HL-60 (cell line): ENCODE data around the gene TGFBR3.
"Not testable (repeated sequence)": the region's sequence is repeated elsewhere in the genome, so short reads cannot be mapped to it uniquely, and the experiment has no call there.

ENCODE experiments used
- DNase-seq, 2 experiments: peaks; one replicate each; pipeline ENCODE4 v3.0.0-alpha.2; 2010 to 2020; ENCODE audit warnings: low read depth in 1 of 2, low spot score in 1 of 2
- H3K27ac ChIP-seq: fragments of 250-450 bp; sonication (Bioruptor Pico); replicated peaks from 2 replicates; pipeline ENCODE4 v1.5.1; 2020; ENCODE audit warnings: mild to moderate bottlenecking, moderate library complexity
- H3K27me3 ChIP-seq: fragments of 250-450 bp; sonication (Bioruptor Pico); 2 replicates; pipeline ENCODE4 v1.5.1; 2021; ENCODE audit warnings: mild to moderate bottlenecking, moderate library complexity; ENCODE audit not compliant: insufficient read depth, poor library complexity, severe bottlenecking
- H3K4me3 ChIP-seq: replicated peaks from 2 replicates; pipeline ENCODE4 v1.5.1; 2011; ENCODE audit warnings: mild to moderate bottlenecking, control low read depth, low read length; ENCODE audit not compliant: insufficient read depth
- GABPA ChIP-seq: IDR thresholded peaks from 2 replicates; pipeline ENCODE4 v1.6.1; 2012; ENCODE audit warnings: low read depth
- POLR2AphosphoS5 ChIP-seq: IDR thresholded peaks from 2 replicates; pipeline ENCODE4 v1.6.1; 2012; ENCODE audit warnings: low read depth
- SPI1 ChIP-seq: IDR thresholded peaks from 2 replicates; pipeline ENCODE4 v1.6.1; 2012; ENCODE audit warnings: low read depth, mild to moderate bottlenecking, borderline replicate concordance
- TF ChIP-seq, protein P1 (sequence below): IDR thresholded peaks from 2 replicates; pipeline ENCODE4 v1.6.1; 2012; ENCODE audit warnings: low read depth; ENCODE audit not compliant: insufficient replicate concordance
- TF ChIP-seq, protein P2 (sequence below): IDR thresholded peaks from one replicate; pipeline ENCODE4 v1.5.1; 2011; ENCODE audit warnings: low read length, control low read depth, inconsistent platforms; ENCODE audit not compliant: insufficient read depth

TGFBR3 gene

DNA sequence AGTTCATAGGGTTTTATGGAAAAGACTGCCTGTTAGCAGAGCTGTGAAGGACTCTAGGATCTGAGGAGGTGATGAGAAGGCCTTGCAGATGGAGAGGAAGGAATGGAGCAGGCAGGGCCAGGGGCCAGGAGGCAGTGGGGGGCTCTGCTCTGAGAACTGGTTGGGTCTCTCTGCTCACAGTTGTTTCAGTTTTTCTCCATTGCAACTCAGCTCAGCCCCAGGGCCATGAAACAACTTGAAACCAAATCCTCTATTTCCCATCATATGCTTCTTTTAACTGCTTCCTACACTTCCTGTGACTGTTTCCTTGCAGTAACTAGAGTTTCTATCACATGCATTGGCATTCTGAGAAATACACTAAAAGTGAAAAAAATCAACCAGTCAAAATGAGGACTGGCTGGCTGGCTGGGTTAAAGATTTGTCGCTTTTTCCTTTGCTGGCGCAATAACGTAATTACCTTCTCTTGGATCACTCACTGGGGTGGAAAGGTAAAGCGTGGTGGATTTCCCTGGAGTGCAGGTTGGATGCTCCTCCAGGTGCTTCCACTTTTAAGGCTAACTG lies 213.3 kb downstream of the TGFBR3 start:
- TF ChIP-seq, protein P1, sequence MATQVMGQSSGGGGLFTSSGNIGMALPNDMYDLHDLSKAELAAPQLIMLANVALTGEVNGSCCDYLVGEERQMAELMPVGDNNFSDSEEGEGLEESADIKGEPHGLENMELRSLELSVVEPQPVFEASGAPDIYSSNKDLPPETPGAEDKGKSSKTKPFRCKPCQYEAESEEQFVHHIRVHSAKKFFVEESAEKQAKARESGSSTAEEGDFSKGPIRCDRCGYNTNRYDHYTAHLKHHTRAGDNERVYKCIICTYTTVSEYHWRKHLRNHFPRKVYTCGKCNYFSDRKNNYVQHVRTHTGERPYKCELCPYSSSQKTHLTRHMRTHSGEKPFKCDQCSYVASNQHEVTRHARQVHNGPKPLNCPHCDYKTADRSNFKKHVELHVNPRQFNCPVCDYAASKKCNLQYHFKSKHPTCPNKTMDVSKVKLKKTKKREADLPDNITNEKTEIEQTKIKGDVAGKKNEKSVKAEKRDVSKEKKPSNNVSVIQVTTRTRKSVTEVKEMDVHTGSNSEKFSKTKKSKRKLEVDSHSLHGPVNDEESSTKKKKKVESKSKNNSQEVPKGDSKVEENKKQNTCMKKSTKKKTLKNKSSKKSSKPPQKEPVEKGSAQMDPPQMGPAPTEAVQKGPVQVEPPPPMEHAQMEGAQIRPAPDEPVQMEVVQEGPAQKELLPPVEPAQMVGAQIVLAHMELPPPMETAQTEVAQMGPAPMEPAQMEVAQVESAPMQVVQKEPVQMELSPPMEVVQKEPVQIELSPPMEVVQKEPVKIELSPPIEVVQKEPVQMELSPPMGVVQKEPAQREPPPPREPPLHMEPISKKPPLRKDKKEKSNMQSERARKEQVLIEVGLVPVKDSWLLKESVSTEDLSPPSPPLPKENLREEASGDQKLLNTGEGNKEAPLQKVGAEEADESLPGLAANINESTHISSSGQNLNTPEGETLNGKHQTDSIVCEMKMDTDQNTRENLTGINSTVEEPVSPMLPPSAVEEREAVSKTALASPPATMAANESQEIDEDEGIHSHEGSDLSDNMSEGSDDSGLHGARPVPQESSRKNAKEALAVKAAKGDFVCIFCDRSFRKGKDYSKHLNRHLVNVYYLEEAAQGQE, result no peak
- TF ChIP-seq POLR2AphosphoS5 (no peak), SPI1 (no peak), GABPA (no peak)
- TF ChIP-seq, protein P2, sequence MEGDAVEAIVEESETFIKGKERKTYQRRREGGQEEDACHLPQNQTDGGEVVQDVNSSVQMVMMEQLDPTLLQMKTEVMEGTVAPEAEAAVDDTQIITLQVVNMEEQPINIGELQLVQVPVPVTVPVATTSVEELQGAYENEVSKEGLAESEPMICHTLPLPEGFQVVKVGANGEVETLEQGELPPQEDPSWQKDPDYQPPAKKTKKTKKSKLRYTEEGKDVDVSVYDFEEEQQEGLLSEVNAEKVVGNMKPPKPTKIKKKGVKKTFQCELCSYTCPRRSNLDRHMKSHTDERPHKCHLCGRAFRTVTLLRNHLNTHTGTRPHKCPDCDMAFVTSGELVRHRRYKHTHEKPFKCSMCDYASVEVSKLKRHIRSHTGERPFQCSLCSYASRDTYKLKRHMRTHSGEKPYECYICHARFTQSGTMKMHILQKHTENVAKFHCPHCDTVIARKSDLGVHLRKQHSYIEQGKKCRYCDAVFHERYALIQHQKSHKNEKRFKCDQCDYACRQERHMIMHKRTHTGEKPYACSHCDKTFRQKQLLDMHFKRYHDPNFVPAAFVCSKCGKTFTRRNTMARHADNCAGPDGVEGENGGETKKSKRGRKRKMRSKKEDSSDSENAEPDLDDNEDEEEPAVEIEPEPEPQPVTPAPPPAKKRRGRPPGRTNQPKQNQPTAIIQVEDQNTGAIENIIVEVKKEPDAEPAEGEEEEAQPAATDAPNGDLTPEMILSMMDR, result no peak
- H3K4me3 ChIP-seq, result no peak overlapping the region

DNA sequence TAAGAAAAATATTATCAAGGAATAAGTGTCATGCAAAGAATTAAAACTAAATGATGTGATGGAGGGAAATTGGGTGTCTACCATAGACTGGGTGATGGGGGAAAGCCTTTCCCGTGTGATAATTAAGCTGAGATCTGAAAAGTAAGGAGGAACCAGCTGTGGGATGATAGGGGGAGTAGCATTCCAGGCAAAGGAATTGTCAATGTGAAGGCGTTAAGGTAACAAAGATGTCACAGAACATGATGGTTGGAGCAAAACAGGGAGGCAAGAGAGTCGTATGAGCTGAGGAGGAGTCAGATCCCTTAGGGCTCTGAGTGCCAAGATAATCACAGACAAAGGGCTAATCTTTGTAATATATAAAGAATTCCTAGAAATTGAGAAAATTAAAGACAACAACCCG lies 215.2 kb downstream of the TGFBR3 start:
- Histone ChIP-seq H3K27ac (no peak overlapping the region), H3K27me3 (no peaks in the 10 kb centered on the region), H3K4me3 (no peak overlapping the region)
- no peak for TF ChIP-seq SPI1
- TF ChIP-seq, protein P1, result no peak
- TF ChIP-seq, protein P2, result no peak
- TF ChIP-seq POLR2AphosphoS5, result no peak
- TF ChIP-seq GABPA, result no peak
- DNase-seq, result no peak

More for the DNA sequence above, 213.3 kb downstream of the TGFBR3 start:
- no peak overlapping the region for H3K27ac ChIP-seq
- no peak for DNase-seq
- H3K27me3 ChIP-seq, result no peaks in the 10 kb centered on the region

DNA sequence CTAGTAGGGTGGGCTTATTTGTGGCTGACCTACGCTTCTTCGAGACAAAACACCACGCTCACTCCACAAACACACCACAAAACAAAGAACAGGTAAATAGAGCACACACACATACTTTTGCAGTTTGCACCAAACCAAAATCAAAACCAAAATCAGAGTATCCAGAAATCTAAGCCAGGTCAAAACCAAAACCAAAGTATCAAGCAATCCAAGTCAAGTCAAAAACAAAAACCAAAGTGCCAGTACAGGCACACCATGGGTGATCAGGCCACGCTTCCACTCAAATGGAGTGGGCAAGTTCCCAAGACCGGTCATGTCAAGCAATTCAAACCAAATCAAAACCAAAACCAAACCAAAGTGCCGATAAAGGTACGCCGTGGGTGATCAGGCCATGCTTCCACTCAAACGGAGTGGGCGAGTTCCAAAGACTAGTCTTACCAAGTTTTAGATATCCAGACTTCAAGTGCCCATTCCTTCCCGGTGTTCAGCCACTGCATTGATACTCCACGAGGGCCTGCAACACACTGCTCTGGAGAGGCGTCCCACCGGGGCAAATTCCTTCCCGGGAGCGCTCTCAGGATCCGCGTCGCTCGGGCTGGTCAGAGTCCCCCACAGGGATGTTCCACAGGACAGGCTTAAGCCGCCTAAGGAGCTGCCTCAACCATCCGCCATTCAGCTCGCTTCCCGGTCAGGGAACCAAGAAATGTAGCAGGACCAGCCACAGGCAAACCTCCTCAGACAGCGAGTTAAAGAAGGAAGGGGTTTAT lies 216.2 kb downstream of the TGFBR3 start:
- no peak overlapping the region for H3K4me3 ChIP-seq
- DNase-seq, result no peak
- no peak overlapping the region for H3K27ac ChIP-seq
- no peaks in the 10 kb centered on the region for H3K27me3 ChIP-seq
- TF ChIP-seq POLR2AphosphoS5 (no peak), SPI1 (no peak), GABPA (no peak)
- TF ChIP-seq, protein P2, result no peak
- TF ChIP-seq, protein P1, result no peak

DNA sequence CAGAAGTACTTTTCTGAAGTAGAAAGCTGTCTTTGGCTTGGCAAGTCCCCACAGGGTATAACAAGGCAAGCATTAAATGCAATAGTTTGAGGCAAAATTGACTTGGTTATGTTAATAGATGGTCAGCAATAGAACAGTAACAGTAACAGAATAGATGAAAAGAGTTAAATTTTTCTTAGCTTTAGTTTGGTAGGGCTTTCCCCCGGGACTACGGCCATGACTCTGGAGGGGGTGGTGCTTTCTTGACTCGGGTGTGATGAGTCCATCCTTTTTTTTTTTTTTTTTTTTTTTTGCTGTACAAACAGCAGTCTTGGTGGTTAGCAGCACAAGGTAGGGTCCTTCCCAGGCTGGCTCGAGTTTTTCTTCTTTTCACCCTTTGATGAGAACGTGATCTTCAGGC lies 219.3 kb downstream of the TGFBR3 start:
- DNase-seq, H3K4me3 ChIP-seq, H3K27me3 ChIP-seq, H3K27ac ChIP-seq: not testable (repeated sequence)
